H9 (cell line): ENCODE measurements around the gene SUPT5H. TPM values are rescaled to one million over a fixed set of nuclear protein-coding genes. Genes with fewer than 3 reads are reported as not detected.

Experiments
- DNase-seq: peaks from one replicate; pipeline ENCODE4 v3.0.0-alpha.2; 2017
- H2AFZ ChIP-seq: one replicate; pipeline ENCODE4 v1.6.1; 2013; ENCODE audit warnings: mild to moderate bottlenecking, low read length, control low read depth, moderate library complexity
- H2AK5ac ChIP-seq: 2 replicates; pipeline ENCODE4 v1.6.1; 2013; ENCODE audit warnings: low read length, control low read depth, mixed read lengths; ENCODE audit not compliant: insufficient read length
- H2BK120ac ChIP-seq: one replicate; pipeline ENCODE4 v1.6.1; 2013; ENCODE audit warnings: low read depth, mild to moderate bottlenecking, low read length, control low read depth, inconsistent platforms; ENCODE audit not compliant: poor library complexity, severe bottlenecking
- H2BK12ac ChIP-seq: 2 replicates; pipeline ENCODE4 v1.6.1; 2013; ENCODE audit warnings: low read length, control low read depth, mixed read lengths, low read depth; ENCODE audit not compliant: insufficient read length
- H2BK15ac ChIP-seq: 2 replicates; pipeline ENCODE4 v1.6.1; 2013; ENCODE audit warnings: low read depth, low read length, control low read depth
- H2BK20ac ChIP-seq: one replicate; pipeline ENCODE4 v1.6.1; 2013; ENCODE audit warnings: low read depth, mild to moderate bottlenecking, low read length, control low read depth, inconsistent platforms; ENCODE audit not compliant: poor library complexity, severe bottlenecking
- H2BK5ac ChIP-seq: 2 replicates; pipeline ENCODE4 v1.6.1; 2013; ENCODE audit warnings: low read length, control low read depth, mixed read lengths; ENCODE audit not compliant: insufficient read length
- H3K14ac ChIP-seq: 2 replicates; pipeline ENCODE4 v1.6.1; 2013; ENCODE audit warnings: low read length, control low read depth; ENCODE audit not compliant: insufficient read depth
- H3K18ac ChIP-seq: 2 replicates; pipeline ENCODE4 v1.6.1; 2013; ENCODE audit warnings: low read depth, mild to moderate bottlenecking, mixed read lengths, low read length, control low read depth; ENCODE audit not compliant: insufficient read length
- H3K23ac ChIP-seq: 2 replicates; pipeline ENCODE4 v1.6.1; 2013; ENCODE audit warnings: low read length, control low read depth, mixed read lengths, low read depth; ENCODE audit not compliant: insufficient read length
- H3K23me2 ChIP-seq: 2 replicates; pipeline ENCODE4 v1.6.1; 2013; ENCODE audit warnings: low read depth, mild to moderate bottlenecking, mixed read lengths, low read length, control low read depth; ENCODE audit not compliant: insufficient read length, poor library complexity, severe bottlenecking
- H3K27ac ChIP-seq: 2 replicates; pipeline ENCODE4 v1.5.1; 2013; ENCODE audit warnings: low read length, control low read depth, mixed read lengths, low read depth; ENCODE audit not compliant: insufficient read length
- H3K27me3 ChIP-seq: 2 replicates; pipeline ENCODE4 v1.6.1; 2013; ENCODE audit warnings: low read length, control low read depth, inconsistent platforms; ENCODE audit not compliant: insufficient read depth
- H3K4ac ChIP-seq: 2 replicates; pipeline ENCODE4 v1.6.1; 2013; ENCODE audit warnings: low read depth, mild to moderate bottlenecking, control low read depth, inconsistent platforms, low read length, moderate library complexity
- H3K4me1 ChIP-seq: 2 replicates; pipeline ENCODE4 v1.6.1; 2013; ENCODE audit warnings: low read length, control low read depth, inconsistent platforms; ENCODE audit not compliant: insufficient read depth
- H3K4me2 ChIP-seq: 2 replicates; pipeline ENCODE4 v1.6.1; 2013; ENCODE audit warnings: low read length, control low read depth, mixed read lengths; ENCODE audit not compliant: insufficient read length, insufficient read depth
- H3K56ac ChIP-seq: 2 replicates; pipeline ENCODE4 v1.6.1; 2013; ENCODE audit warnings: low read depth, mild to moderate bottlenecking, mixed read lengths, low read length, control low read depth; ENCODE audit not compliant: insufficient read length
- H3K79me1 ChIP-seq: 2 replicates; pipeline ENCODE4 v1.6.1; 2013; ENCODE audit warnings: low read depth, mild to moderate bottlenecking, moderate library complexity, low read length, control low read depth, inconsistent platforms; ENCODE audit not compliant: insufficient read depth, poor library complexity, severe bottlenecking
- H3K79me2 ChIP-seq: 2 replicates; pipeline ENCODE4 v1.6.1; 2013; ENCODE audit warnings: low read length, control low read depth, inconsistent platforms; ENCODE audit not compliant: insufficient read depth
- H3K9ac ChIP-seq: 2 replicates; pipeline ENCODE4 v1.6.1; 2013; ENCODE audit warnings: low read length, control low read depth, mixed read lengths; ENCODE audit not compliant: insufficient read length; ENCODE audit errors: extremely low read depth
- H3K9me3 ChIP-seq: one replicate; pipeline ENCODE4 v1.6.1; 2013; ENCODE audit warnings: low read depth, low read length, inconsistent platforms; ENCODE audit not compliant: control insufficient read depth
- H3T11ph ChIP-seq: one replicate; pipeline ENCODE4 v1.6.1; 2013; ENCODE audit warnings: mild to moderate bottlenecking, low read length, control low read depth, inconsistent platforms
- H4K20me1 ChIP-seq: one replicate; pipeline ENCODE4 v1.6.1; 2013; ENCODE audit not compliant: control insufficient read depth, insufficient read length, insufficient read depth
- H4K5ac ChIP-seq: 2 replicates; pipeline ENCODE4 v1.6.1; 2013; ENCODE audit warnings: low read depth, mild to moderate bottlenecking, mixed read lengths, low read length, control low read depth; ENCODE audit not compliant: insufficient read length
- H4K8ac ChIP-seq: replicated peaks from 2 replicates; pipeline ENCODE4 v1.6.1; 2013; ENCODE audit warnings: low read length, control low read depth, mixed read lengths, low read depth; ENCODE audit not compliant: insufficient read length
- H4K91ac ChIP-seq: 2 replicates; pipeline ENCODE4 v1.6.1; 2013; ENCODE audit warnings: low read depth, mild to moderate bottlenecking, moderate library complexity, mixed read lengths, low read length, control low read depth; ENCODE audit not compliant: insufficient read length
- H3K27ac Mint-ChIP-seq, 3 experiments: 2 replicates in 2 of 3; 3 replicates in 1 of 3; pipeline ENCODE4 v1.8.0; 2020 to 2021; ENCODE audit warnings: mixed read lengths in 3 of 3, mild to moderate bottlenecking in 1 of 3, moderate library complexity in 1 of 3
- H3K27me3 Mint-ChIP-seq: 2 replicates; pipeline ENCODE4 v1.8.0; 2021; ENCODE audit warnings: low read depth, mild to moderate bottlenecking, moderate library complexity, mixed read lengths
- H3K36me3 Mint-ChIP-seq, 3 experiments: 2 replicates in 2 of 3; 3 replicates in 1 of 3; pipeline ENCODE4 v1.8.0; 2020 to 2021; ENCODE audit warnings: low read depth in 3 of 3, mixed read lengths in 3 of 3; ENCODE audit not compliant: insufficient read depth in 1 of 3
- H3K4me1 Mint-ChIP-seq, 2 experiments: 2 replicates each; pipeline ENCODE4 v1.8.0; 2020; ENCODE audit warnings: mixed read lengths in 2 of 2
- H3K4me3 Mint-ChIP-seq, 2 experiments: 2 replicates in 1 of 2; 3 replicates in 1 of 2; pipeline ENCODE4 v1.8.0; 2020 to 2021; ENCODE audit warnings: mild to moderate bottlenecking in 2 of 2, mixed read lengths in 2 of 2, moderate library complexity in 1 of 2
- H3K9me3 Mint-ChIP-seq, 2 experiments: 2 replicates in 1 of 2; 3 replicates in 1 of 2; pipeline ENCODE4 v1.8.0; 2020; ENCODE audit warnings: mild to moderate bottlenecking in 2 of 2, mixed read lengths in 2 of 2, moderate library complexity in 1 of 2
- WGBS: extraction: QIAGEN DNeasy Blood & Tissue Kit; methylation state at CpG from one replicate; pipeline ENCODE4 v1.1.7; 2013; ENCODE audit warnings: missing lambda C conversion rate, low lambda C conversion rate, mixed read lengths; ENCODE audit not compliant: insufficient read length; ENCODE audit errors: extremely low coverage; 5-methylcytosine and 5-hydroxymethylcytosine counted together
- total RNA-seq: library from RNA; stranded (reverse); gene quantifications from 2 replicates; pipeline ENCODE4 v1.2.1, GENCODE V29; 2021
- TF ChIP-seq, protein P1 (sequence below): fragments of 200-600 bp; sonication (generic); conservative IDR thresholded peaks from 3 replicates; pipeline ENCODE4 v1.8.0; 2021; ENCODE audit warnings: antibody characterized with exemption, mild to moderate bottlenecking

Gene SUPT5H
- total RNA-seq, 1 experiment from 2014 or later: 145 TPM

DNA sequence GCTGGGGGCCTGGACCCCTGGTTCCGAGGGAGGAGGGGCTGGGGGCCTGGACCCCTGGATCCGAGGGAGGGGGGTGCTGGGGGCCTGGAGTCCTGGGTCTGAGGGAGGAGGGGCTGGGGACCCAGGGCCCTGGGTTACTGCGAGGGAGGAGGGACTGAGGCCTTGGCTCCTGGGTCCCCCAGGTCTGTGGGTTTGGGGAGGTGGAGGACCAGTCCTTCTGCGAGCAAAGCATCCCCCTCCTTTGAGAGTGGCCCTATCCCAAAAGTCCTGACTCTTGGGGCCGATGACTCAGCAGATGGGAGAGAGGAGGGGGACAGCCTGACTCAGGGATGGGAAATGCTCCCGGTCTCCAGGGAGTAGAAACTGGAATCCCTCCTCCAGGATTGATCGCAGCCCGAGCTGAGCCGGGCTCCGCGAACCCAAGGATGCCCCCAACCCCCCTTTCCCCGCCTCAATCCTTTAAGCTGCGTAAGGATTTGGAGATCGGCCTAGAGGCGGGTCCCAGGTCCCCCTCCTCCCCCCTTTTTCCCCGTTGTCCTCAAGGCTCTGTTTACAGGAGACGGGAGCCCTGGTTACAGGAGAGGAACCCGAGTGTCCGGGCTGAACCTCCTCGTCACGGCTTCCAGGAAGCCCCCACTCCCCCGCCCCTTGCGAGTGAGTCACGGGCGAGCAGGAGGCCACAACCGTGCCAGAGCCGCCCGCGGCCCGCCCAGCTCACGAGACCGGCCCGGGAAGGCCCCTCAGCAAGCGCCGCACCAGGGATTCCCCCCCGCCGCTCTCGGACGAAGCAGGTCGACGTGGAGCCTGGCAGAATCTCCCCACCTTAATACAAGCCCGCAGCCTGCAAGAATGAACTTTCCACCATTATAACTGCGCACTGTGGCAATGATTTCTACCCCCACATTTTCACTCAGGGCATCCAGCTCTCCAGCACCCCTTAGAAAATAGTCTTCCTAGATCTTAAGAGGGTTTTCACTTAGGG, 41.8 kb upstream of the SUPT5H start:
- Histone ChIP-seq H3K23me2 (peaks cover 27% of the 10 kb centered on the region), H3K27me3 (no peaks in the 10 kb centered on the region), H3K9me3 (no peaks in the 10 kb centered on the region), H2AFZ (no peak overlapping the region), H3K23ac (no peak overlapping the region), H3K4ac (peak overlapping the region; percentile 50; the same call in 1 of the 2 replicates), H2BK120ac (peak overlapping the region; percentile 97), H3K14ac (peak overlapping the region; percentile 93), H3K56ac (no peak overlapping the region), H2BK5ac (no peak overlapping the region), H4K5ac (no peak overlapping the region), H4K20me1 (no peaks in the 10 kb centered on the region), H4K8ac (no peak overlapping the region), H3K18ac (peak overlapping the region; percentile 73), H3K4me2 (peak overlapping the region; percentile 60), H2BK20ac (no peak overlapping the region), H4K91ac (peak overlapping the region; percentile 25), H2BK12ac (no peak overlapping the region), H2AK5ac (no peak overlapping the region), H3T11ph (peak overlapping the region; percentile 1), H2BK15ac (no peak overlapping the region), H3K79me2 (peaks cover 3% of the 10 kb centered on the region; the same call in 1 of the 2 replicates), H3K79me1 (no peaks in the 10 kb centered on the region), H3K9ac (peak overlapping the region; percentile 68), H3K27ac (peak overlapping the region; percentile 42), H3K4me1 (peaks cover 5% of the 10 kb centered on the region; the same call in 1 of the 2 replicates)
- H3K27ac Mint-ChIP-seq: peak overlapping the region; percentile 99 to 100 (median 100)
- H3K27me3 Mint-ChIP-seq: no peaks in the 10 kb centered on the region; the same call in 1 of the 2 replicates
- H3K4me3 Mint-ChIP-seq: peak overlapping the region; percentile 87 to 95
- TF ChIP-seq, protein P1, sequence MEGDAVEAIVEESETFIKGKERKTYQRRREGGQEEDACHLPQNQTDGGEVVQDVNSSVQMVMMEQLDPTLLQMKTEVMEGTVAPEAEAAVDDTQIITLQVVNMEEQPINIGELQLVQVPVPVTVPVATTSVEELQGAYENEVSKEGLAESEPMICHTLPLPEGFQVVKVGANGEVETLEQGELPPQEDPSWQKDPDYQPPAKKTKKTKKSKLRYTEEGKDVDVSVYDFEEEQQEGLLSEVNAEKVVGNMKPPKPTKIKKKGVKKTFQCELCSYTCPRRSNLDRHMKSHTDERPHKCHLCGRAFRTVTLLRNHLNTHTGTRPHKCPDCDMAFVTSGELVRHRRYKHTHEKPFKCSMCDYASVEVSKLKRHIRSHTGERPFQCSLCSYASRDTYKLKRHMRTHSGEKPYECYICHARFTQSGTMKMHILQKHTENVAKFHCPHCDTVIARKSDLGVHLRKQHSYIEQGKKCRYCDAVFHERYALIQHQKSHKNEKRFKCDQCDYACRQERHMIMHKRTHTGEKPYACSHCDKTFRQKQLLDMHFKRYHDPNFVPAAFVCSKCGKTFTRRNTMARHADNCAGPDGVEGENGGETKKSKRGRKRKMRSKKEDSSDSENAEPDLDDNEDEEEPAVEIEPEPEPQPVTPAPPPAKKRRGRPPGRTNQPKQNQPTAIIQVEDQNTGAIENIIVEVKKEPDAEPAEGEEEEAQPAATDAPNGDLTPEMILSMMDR: no peak
- H3K4me1 Mint-ChIP-seq: peaks cover 34 to 47% of the 10 kb centered on the region in 2 experiments
- peak; percentile 87 for DNase-seq
- H3K36me3 Mint-ChIP-seq: peaks cover 2 to 20% (median 14%) of the 10 kb centered on the region in 3 experiments
- WGBS: no CpG with 5 or more reads among the region's 43 CpGs
- no peaks in the 10 kb centered on the region; a peak in 1 of 5 replicates for H3K9me3 Mint-ChIP-seq
